GM12892 (cell line): Measurements from ENCODE around the gene SPP2.

Source experiments
- POLR2A ChIP-seq: IDR thresholded peaks from 2 replicates; pipeline ENCODE4 v1.6.1; 2011; ENCODE audit warnings: low read depth, low read length, control low read depth
- TAF1 ChIP-seq: IDR thresholded peaks from 2 replicates; pipeline ENCODE4 v1.6.1; 2011; ENCODE audit warnings: low read depth, mild to moderate bottlenecking, control low read depth, low read length, borderline replicate concordance

GRCh38 chr2:234125451-234126145 is 75.1 kb downstream of the SPP2 start:
- TF ChIP-seq POLR2A (no peak), TAF1 (no peak)
